ENCODE results near the gene CLSTN1. TPM values are rescaled to one million over a fixed set of nuclear protein-coding genes. Genes with fewer than 3 reads are reported as not detected.

The CLSTN1 gene
- total RNA-seq, 1 experiment from 2014 or later, result 100 TPM

DNA sequence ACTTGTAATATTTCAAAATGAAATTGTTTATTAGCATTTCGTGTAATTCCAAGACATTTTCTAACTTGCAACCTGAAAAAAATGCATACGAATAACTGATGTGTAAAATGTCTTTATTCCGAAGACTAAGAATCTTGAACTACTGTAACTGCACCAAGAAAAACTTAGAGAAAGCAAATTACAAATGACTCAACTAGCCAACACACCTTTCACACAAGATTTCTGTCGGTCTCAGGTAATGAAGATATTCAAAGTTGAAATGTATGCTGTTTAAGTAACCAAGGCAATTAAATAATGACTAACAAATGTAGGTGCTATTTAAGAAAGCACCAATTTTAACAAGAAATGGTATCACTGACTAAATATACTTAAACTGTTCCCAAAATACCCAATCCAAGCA lies 2.1 kb downstream of the CLSTN1 start:
- Histone ChIP-seq H3K9ac (ENCODE audit: extremely low read depth, insufficient read length, low read length) (no peak overlapping the region), H3K79me2 (ENCODE audit: insufficient read depth, low read length) (peaks cover 23% of the 10 kb centered on the region; the same call in 1 of the 2 replicates)

More for the DNA sequence above, 2.1 kb downstream of the CLSTN1 start:
- Mint-ChIP-seq H3K27ac (no peak overlapping the region), H3K4me1 (peaks cover 44 to 49% of the 10 kb centered on the region in 2 experiments), H3K36me3 (ENCODE audit: insufficient read depth in 1 of 3, low read depth in 3 of 3) (peaks cover 0 to 5% (median 3%) of the 10 kb centered on the region in 3 experiments; a peak in 6 of 7 replicates), H3K9me3 (no peaks in the 10 kb centered on the region; a peak in 2 of 5 replicates), H3K4me3 (peak overlapping the region; percentile 94 to 97; a peak in 4 of 5 replicates), H3K27me3 (ENCODE audit: low read depth) (peaks cover 30% of the 10 kb centered on the region)
- no peak overlapping the region for H4K91ac ChIP-seq (ENCODE audit: insufficient read length, low read depth, low read length)
- H3K4me1 ChIP-seq (ENCODE audit: insufficient read depth, low read length), result peaks cover 5% of the 10 kb centered on the region; the same call in 1 of the 2 replicates
- no peaks in the 10 kb centered on the region for H3K79me1 ChIP-seq (ENCODE audit: insufficient read depth, low read depth, low read length, poor library complexity, severe bottlenecking)
- peaks cover 18% of the 10 kb centered on the region for H3K23me2 ChIP-seq (ENCODE audit: insufficient read length, low read depth, low read length, poor library complexity, severe bottlenecking)
- H2BK120ac ChIP-seq (ENCODE audit: low read depth, low read length, poor library complexity, severe bottlenecking), result no peak overlapping the region
- no peak overlapping the region for H2BK20ac ChIP-seq (ENCODE audit: low read depth, low read length, poor library complexity, severe bottlenecking)
- peaks cover 6% of the 10 kb centered on the region; the same call in 1 of the 2 replicates for H3K27me3 ChIP-seq (ENCODE audit: insufficient read depth, low read length)
- no peak overlapping the region for H3K14ac ChIP-seq (ENCODE audit: insufficient read depth, low read length)
- no peak overlapping the region for H2BK12ac ChIP-seq (ENCODE audit: insufficient read length, low read depth, low read length)
- no peak overlapping the region for H3K23ac ChIP-seq (ENCODE audit: insufficient read length, low read depth, low read length)
- H4K5ac ChIP-seq (ENCODE audit: insufficient read length, low read depth, low read length), result no peak overlapping the region
- no peak overlapping the region for H3K56ac ChIP-seq (ENCODE audit: insufficient read length, low read depth, low read length)
- no peak overlapping the region for H2AK5ac ChIP-seq (ENCODE audit: insufficient read length, low read length)
- no peak overlapping the region for H3K4me2 ChIP-seq (ENCODE audit: insufficient read depth, insufficient read length, low read length)
- no peak for DNase-seq
- no peak overlapping the region for H3K27ac ChIP-seq (ENCODE audit: insufficient read length, low read depth, low read length)
- no peaks in the 10 kb centered on the region for H4K20me1 ChIP-seq (ENCODE audit: control insufficient read depth, insufficient read depth, insufficient read length)
- WGBS (ENCODE audit: extremely low coverage, insufficient read length, low lambda C conversion rate), result no CpG with 5 or more reads among the region's 4 CpGs
- H4K8ac ChIP-seq (replicated peaks; ENCODE audit: insufficient read length, low read depth, low read length), result no peak overlapping the region
- no peak overlapping the region for H2AFZ ChIP-seq (ENCODE audit: low read length)
- H3K18ac ChIP-seq (ENCODE audit: insufficient read length, low read depth, low read length), result no peak overlapping the region
- no peaks in the 10 kb centered on the region for H3K9me3 ChIP-seq (ENCODE audit: control insufficient read depth, low read depth, low read length)
- TF ChIP-seq, protein P1, sequence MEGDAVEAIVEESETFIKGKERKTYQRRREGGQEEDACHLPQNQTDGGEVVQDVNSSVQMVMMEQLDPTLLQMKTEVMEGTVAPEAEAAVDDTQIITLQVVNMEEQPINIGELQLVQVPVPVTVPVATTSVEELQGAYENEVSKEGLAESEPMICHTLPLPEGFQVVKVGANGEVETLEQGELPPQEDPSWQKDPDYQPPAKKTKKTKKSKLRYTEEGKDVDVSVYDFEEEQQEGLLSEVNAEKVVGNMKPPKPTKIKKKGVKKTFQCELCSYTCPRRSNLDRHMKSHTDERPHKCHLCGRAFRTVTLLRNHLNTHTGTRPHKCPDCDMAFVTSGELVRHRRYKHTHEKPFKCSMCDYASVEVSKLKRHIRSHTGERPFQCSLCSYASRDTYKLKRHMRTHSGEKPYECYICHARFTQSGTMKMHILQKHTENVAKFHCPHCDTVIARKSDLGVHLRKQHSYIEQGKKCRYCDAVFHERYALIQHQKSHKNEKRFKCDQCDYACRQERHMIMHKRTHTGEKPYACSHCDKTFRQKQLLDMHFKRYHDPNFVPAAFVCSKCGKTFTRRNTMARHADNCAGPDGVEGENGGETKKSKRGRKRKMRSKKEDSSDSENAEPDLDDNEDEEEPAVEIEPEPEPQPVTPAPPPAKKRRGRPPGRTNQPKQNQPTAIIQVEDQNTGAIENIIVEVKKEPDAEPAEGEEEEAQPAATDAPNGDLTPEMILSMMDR (conservative IDR thresholded peaks at IDR 0.05), result no peak
- H2BK5ac ChIP-seq (ENCODE audit: insufficient read length, low read length), result no peak overlapping the region
- H2BK15ac ChIP-seq (ENCODE audit: low read depth, low read length), result no peak overlapping the region
- H3T11ph ChIP-seq (ENCODE audit: low read length), result no peak overlapping the region
- no peak overlapping the region for H3K4ac ChIP-seq (ENCODE audit: low read depth, low read length)
